ENCODE data around the gene C3orf70.
A peak's percentile ranks its signal among the peaks of the same experiment; 100 is the strongest.

Gene C3orf70, protein sequence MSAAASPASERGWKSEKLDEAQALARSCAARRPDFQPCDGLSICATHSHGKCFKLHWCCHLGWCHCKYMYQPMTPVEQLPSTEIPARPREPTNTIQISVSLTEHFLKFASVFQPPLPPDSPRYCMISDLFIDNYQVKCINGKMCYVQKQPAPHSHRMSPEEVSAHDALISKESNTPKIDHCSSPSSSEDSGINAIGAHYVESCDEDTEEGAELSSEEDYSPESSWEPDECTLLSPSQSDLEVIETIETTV

DNA sequence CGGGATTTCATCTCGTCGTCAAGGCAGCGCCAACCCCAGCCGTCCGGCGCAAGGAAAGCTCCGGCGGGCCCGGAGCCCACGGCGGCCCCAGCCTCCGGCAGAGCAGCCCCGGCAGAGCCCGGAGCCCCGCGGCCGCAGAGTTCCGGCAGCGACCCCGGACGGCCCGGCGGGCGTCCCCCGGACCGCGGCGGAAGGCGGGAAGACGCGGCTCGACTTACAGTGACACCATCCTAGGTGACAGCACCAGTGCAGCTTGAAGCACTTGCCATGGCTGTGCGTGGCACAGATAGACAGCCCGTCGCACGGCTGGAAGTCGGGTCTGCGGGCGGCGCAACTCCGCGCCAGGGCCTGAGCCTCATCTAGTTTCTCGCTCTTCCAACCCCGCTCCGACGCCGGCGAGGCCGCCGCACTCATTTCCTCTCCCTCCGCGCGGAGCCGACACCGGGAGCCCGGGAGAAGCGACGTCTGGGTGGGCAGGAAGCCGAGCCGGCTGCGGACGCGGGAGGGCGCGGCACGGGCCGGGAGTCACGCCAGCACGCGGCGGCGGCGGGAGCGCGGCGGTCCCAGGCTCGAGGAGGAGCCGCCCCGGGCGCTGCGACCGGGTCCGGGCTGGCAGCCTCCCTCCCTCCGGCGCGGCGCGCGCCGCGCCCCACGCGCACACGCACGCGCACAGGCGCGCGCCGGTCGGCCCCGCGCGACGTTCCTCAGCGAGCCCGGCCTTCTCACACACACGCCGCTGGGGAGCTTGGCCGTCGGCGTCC is at the start of gene C3orf70:
Gene C3orf70 (minus strand): TSS at position 651 of the 761 bp plus-strand sequence. CDS start 237 bp downstream, at position 414.
- DNase-seq = no peak

DNA sequence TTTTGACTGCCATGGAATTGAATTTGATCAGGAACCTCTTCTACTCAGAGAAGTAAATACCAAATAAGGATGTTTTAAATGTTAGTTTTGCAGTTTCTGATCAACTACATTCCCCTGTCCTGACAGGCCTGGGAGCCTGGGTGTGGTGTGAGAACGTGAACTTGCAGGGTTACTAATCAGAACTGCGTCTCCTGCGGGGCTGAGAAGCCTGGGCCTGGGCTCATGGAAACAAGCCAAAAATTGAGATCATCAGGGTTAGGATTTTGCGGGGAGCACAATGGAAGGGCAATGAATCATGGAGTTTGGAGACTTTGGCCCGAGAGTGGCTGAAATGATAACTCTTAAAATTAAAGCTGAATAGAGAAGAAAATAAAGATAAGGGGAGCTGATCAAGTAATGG is 47.8 kb upstream of the C3orf70 start:
- DNase-seq = no peak

DNA sequence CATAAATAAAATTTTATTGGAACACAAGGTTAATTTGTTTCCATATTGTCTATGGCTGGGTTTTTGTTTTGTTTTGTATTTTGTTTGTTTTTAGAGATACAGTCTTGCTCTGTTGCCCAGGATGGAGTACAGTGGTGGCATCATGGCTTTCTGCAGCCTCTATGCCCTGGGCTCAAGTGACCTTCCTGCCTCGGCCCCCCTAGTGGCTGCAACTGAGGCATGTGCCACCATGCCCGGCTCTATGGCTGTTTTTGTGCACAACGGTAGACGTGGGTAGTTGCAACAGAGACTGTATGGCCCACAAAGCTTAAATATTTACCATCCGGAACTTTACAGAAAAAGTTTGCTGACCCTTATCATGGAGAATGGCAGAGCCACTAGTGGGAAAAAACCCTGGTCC is 46.8 kb upstream of the C3orf70 start:
- no peak for DNase-seq

DNA sequence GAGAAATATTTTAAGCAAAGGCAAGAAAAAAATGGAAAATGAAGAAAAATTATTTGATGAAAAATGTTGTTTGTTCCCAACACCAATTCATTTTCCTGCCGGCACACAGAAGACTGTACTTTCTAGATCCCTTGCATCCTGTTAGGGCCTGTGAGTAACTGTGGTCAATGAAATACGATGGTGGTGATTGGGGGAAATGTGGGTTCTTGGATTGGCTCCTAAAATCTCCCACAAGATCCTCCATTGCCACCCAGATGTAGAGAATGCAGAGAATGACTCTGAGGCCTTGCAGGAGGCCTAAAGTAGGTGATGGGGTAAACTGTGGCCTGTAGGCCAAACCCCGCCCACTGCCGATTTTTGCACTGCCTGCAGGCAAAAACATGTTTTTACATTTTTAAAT is 46.3 kb upstream of the C3orf70 start:
- DNase-seq = no peak

DNA sequence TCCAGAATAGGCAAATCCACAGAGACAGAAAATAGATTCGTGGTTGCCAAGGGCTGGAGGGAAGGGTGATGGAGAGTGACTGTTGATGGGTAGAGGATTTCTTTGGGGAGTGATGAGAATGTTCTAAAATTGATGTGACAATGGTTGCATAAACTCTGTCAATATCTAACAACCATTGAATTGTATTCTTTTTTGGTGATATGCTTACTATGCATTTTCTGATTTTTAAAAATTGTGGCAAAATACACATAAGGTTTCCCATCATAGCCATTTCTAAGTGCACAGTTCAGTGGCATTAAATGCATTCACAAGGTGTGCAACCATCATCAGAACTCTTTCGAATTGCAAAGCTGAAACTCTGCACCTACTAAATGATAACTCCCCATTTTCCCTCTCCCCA is 44.2 kb upstream of the C3orf70 start:
- DNase-seq = no peak

DNA sequence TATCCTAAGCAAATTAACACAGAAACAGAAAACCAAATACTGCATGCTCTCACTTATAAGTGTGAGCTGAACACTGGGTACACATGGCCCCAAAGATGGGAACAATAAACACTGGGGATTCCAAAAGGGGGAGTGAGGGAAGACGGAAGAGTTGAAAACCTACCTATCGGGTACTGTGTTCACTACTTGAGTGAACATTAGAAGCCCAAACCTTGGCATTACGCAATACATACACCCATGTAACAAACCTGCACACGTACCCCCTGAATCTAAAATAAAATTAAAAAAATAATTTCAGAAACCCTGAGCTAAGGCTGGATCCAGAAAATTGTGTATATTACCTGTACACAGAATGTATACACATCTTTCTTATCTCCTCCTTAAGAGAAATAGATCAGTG is 42.8 kb upstream of the C3orf70 start:
- no peak for DNase-seq

DNA sequence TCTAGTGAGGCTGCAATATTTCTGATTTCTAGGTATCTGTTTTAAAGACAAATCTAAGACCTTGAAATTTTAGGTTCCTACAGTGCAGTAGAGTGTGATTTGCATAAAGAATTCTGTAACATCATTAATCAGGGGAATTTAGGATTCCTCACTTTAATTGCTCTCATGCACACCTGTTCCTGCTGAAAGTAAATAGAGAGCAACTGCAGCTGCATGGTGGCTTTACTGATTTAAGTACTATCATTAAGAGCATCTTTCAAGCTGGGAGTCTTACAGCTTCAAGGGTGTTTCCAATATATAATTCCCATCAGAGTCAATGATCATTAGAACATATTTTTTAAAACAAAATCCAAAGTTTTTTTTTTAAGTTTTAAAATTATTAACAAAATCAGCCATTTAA is 36.0 kb upstream of the C3orf70 start:
- DNase-seq = no peak

DNA sequence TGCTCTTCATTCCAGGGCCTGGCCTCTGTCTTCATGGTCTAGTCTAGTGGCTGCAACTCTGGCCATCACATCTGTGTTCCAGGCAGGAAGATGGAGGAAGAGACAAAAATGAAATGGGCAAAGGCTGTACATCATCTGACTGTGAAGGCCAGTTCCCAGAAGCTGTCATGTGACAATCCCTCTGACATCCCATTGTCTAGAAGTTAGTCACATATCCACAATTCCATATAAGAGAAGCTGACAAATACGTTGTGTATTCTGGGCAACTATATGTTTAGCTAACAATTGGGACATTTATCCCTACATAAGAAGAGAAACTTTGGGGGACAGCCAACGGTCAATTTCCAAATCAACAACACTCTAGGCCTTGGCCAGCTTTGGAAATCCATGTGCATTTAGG is 34.5 kb upstream of the C3orf70 start:
- no peak for DNase-seq

DNA sequence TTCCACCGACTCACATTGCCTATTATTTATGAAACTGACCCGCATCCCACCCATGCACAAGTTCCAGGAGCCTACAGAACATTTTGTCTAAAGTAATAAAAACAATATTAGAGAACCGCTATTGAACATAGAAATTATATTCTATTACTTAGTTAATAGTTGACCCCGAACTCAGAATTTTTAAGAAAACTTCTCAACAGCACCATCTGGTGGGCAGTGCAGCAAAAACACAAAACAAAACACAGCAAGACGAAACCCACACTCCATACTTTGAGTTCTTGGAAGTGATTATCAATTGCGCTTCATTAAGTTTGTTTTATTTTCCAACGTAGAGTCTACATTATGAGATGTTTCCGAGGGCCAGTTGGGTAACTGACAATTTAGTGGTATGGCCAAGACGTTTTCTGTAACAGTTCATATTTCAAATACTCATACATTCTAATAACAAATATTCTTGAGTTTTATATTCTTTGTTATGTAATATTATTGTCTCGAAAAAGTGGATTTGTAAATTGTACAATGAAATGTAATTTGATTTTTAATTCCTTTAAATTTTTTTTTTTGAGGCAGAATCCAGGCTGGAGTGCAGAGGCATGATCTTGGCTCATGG is 24.0 kb upstream of the C3orf70 start:
- peak; percentile 15 for DNase-seq

DNA sequence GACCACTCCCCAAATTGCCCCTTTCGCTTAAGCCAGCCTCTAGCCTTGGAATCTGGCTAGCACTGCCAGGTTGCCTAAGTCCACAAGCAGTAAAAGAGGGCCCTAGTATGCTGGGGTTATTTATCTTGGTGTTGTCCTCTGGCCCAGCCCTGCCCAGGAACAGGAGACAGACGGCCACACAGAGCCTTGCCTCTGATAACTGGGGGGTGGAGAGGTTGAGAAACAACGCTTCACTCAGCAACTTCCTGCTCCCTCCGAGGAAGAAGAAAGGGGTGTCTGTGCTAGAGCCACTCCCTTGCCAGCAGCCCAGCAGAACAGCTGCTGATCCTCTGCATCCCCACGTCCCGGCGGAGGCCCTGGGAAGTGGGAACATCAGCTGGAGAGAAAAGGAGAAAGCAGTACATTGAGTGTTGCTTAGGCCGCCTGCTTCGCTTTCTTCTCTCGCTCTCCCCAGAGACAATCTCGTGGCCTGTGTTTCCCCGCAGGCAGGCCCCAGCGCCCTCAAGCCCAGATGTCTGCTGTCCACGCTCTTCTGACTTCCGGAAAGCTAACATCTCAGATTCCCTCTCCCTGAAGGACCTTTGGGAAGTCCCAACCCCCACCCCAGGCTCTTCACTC is 22.6 kb upstream of the C3orf70 start:
- DNase-seq = no peak

DNA sequence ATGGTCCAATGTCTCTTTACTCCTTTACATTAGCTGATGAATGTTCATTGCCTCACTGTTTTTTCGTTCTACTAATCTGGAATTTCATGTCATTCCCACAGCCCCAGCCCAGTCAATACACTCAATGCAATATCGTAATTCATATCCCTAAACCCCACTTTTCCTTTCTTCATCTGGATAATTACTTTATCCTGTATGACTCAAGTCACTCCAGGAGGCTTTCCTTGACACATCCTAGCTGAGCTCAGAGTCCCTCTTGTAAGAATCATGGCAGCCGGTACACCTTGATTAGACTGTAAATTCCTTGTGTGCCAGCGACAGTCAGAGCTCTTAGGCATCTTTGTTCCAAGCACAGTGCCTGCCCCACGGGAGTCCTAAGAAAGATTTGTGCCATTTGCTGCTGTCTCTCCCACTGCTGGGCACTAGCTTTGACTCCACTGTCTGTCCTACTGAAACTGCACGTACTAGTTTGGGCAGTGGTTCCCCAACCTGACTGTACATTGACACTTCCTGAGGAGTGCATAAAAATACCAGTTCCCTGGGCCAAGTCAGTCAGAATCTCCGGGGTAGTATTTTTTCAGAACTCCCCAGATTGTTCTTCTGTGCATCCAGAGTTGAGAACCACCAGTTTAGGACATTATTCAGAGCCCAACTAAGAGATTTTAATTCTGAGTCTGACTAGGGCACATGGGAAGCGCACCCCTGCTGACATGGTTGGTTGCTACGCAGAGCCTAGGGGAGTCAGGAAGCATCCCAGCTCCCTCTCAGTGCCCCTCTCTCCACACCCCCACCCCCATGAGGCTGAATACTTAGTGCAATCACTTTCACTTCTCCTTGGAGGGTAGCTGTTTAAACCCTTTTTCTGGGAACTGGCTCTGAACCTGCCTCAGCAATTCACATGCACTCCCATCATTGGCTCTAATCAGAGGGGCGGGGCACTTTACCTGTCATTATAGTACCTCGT is 19.5 kb upstream of the C3orf70 start:
- no peak for DNase-seq

DNA sequence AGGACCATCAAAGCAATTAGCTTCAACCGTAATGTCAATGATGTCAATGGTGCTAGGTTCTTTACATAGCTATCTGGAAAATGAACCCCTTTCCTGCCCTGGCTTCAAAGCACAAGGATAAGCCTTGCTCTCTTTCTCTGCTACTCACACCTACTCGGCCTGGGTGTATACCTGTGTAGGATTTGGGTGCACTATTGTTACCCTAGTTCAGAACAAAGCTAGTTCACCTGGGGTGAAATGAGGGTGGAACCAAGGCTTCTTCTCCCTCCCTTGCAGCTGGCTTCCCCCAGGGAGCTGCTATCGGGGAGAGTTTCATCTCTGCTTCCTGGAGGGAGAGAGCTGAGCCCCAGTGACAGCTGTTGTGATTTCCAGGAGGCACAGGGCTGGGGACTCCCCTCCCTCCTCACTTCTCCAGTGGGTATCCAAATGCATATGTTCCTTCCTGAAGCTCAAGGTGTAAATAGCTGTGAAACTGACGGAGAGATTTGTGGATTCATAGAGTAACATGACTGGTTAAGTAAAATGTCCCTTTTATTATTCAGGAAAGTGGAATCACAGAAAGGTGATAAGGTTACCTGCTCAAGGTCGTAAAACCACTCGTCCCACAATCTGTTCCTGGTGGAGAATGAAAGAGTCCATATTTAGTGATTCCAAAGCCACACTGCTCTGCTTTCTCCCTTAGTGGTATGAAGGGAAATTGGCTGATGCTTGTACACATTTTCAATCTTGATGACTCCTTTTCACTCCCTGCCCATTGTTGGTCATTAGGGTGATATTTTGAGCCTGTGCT is 11.8 kb upstream of the C3orf70 start:
- DNase-seq = no peak

DNA sequence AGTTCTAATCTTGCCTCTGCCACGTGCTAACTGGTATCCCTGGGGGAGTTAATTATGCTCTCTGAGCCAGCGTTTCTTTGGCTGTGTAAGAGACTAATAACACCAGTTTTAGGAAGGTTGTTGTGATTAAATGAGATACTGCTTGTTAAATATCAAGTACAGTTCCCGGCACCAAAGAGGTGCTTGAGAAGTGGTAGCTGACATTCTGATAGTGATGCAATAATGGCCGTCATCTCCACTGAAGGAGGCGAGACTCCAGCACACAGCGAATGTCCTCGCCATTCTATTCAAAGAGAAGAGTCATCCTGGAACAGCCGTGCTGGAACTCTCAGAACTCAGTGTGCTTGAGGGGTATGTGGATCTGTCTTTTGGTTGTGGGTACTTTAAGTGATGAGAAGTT is 9.8 kb upstream of the C3orf70 start:
- DNase-seq = no peak

DNA sequence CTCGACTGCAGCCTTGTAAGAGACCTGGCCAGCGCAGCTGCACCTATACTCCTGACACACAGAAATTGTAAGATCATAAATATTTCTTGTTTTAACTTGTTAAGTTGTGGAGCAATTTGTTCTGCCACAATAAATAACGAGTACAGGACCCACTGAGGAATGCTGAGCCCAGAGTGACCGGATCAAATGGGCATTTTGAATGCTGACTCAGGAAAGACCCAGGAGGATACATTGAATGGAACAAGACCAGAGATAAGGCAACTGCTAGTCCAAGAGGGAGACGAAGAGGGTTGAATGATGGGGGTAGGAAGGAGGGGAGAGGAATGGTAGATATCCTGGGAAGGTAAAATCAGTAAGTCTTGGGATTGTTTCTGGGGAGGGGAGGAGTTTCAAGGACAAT is 8.9 kb upstream of the C3orf70 start:
- DNase-seq = no peak

DNA sequence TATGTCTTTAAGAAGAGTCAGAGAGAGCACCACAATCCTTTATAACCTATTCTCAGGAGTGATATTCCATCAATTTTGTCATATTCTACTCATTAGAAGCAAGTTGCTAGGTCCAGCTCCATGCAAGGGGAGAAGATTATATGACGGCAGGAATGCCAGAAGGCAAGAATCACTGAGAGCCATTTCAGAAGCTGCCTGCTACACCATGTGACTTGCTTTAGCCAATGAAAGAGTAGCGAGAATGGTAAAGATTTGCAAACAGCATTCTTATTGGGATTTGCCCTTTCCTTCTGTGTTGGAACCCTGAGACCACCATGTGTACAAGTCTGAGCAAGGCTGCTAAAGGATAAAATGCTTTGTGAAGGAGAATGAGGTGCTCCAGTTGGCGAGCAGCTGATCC is 4.5 kb upstream of the C3orf70 start:
- DNase-seq = no peak

DNA sequence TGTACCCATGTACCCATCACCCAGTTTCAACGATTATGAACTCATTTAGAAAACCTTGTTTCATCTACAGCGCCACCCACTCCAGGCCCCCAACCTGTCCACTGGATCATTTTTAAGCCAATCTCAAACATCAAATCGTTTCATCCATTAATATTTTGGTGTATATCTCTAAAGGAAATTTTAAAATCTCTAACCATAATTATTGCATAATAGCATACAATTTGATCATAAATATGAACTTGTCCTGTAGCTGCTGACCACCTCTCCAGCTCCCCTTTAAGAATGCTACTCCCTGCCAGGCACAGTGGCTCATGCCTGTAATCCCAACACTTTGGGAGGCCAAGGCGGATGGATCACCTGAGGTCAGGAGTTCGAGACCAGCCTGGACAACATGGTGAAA is 2.8 kb upstream of the C3orf70 start:
- no peak for DNase-seq

DNA sequence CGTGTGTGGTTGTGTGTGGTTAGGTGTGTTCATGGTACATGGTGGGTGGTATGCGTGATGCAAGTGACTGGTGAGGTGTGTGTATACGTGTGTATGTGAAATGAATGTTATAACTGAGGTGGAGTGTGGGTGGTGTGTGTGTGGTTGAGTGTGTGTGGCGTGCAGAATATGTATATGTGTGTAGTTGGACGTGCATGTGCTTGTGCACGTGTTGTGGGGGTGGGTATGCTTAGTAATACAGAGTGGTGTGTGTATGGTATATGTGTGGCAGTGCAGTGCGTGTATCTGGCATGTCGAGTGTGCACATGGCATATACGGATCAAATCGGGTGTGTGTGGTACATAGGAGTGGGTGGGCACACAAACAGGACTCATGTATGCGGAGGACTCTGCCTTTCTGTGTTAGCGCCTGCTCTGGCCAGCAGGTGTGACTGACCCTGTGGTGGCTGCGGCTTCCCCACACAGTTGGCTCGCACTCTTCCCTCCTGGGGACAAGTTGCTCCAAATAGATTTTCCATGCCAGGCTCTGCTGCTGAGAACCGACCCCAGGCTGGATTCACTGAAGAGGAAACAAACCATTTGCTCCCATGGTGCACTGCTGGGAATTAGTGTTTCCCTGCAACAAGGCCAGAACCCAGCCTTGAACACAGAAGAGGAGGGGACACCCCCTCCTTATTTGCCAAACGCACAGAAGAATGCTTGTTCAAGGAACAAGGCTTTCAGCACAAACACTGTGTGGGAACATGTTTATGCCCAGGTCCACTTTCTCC is 1.2 kb upstream of the C3orf70 start:
- DNase-seq = no peak

DNA sequence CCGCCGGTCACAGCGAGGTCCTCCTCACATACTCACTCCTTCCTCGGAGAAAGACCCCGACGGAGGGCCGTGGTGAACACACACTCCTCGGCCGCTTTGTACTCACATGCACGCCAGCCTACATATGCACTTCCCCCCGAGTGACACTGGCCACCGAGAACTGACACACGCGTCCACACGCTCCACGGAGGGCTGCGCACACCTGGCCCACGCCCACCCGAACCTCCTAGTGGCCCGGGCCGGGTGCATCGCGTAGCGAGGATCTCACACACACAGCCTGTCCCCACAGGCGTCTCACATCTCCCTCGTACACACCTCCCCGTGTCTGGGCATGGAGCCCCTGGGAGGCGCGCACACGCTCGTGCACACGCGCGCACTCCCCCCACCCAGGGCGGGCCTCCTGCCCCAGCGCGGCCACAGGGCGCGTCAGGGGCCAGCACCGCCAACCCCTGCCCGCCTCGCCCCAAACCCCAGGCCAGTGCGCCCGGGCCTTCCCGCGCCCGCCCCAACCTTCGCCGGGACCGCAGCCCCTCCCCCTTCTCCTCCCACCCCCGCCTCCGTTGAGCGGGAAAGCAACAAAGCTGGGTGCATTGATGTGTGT is 411 bp upstream of the C3orf70 start:
- DNase-seq = no peak

DNA sequence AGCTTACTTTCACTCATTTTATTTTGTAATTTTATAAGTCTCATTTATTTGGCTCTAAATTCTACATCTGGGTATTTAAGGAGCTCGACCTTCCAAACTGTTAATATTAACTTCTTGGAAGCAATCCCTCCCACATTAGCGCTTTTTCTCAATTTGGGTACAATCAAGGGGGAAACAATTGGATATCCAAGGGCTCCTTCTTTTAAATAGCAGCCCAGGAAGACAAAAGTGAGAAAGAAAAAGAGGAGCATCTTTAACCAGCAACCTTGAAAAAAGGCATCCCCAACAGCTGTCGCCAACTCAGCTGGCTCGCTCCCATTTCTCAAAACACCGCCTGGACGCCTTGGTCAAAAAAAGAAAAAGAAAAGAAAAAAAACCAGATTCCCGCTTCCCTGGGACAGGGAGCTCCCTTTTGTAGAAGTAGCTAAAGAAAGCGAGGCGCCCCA is 873 bp downstream of the C3orf70 start:
- DNase-seq = no peak

All from NCI-H187 treated with DMSO at 0.1 percent for 48 hours (cell line).